Endothelial cell of umbilical vein (primary cell): ENCODE measurements around the gene ESPNL. TPM values are rescaled to one million over a fixed set of nuclear protein-coding genes. Genes with fewer than 3 reads are reported as not detected.

ENCODE experiments used
- BruUV-seq: library from RNA; stranded (reverse); fragments of 400-500 nt; replicated peaks from 2 replicates; lab custom pipeline; 2021; lab: Mats Ljungman, UMichigan
- CTCF ChIA-PET: fragments of 300-600, 350-600 bp; sonication (Branson Sonifier 250); formaldehyde crosslinking; loops from one replicate; lab custom pipeline; 2021; ENCODE audit warnings: antibody characterized with exemption, inconsistent platforms; lab: Charles Lee
- POLR2A ChIA-PET: fragments of 300-600, 350-600 bp; sonication (Branson Sonifier 250); formaldehyde crosslinking; loops from one replicate; lab custom pipeline; 2021; ENCODE audit warnings: antibody characterized with exemption, inconsistent platforms; lab: Charles Lee
- DNase-seq: peaks from one replicate; pipeline ENCODE4 v3.0.0-alpha.2; 2011; ENCODE audit warnings: low read depth, low spot score
- FAIRE-seq: peaks from 2 replicates; lab custom pipeline; 2011; peaks lifted over from hg19 to GRCh38; lab: Jason Lieb, UNC
- H2AFZ ChIP-seq: 2 replicates; pipeline ENCODE4 v1.6.0; 2012; ENCODE audit warnings: low read depth, low read length, control low read depth, inconsistent platforms
- H3K27ac ChIP-seq: 2 replicates; pipeline ENCODE4 v1.5.1; 2011; ENCODE audit warnings: low read depth, mild to moderate bottlenecking, control low read depth, low read length, moderate library complexity; ENCODE audit not compliant: insufficient read depth
- H3K27me3 ChIP-seq, 2 experiments: 2 replicates each; pipeline versions ENCODE4 v1.6.0 to v1.6.1; 2011; ENCODE audit warnings: low read length in 2 of 2, mixed read lengths in 1 of 2; ENCODE audit not compliant: control insufficient read depth in 2 of 2, insufficient read depth in 2 of 2
- H3K36me3 ChIP-seq, 2 experiments: 2 replicates in 1 of 2; 3 replicates in 1 of 2; pipeline ENCODE4 v1.5.1; 2011; ENCODE audit warnings: low read length in 2 of 2, mild to moderate bottlenecking in 1 of 2, moderate library complexity in 1 of 2; ENCODE audit not compliant: control insufficient read depth in 2 of 2, insufficient read depth in 2 of 2; ENCODE audit errors: extremely low read depth in 1 of 2
- H3K4me1 ChIP-seq: 3 replicates; pipeline ENCODE4 v1.5.1; 2011; ENCODE audit warnings: mild to moderate bottlenecking, low read length; ENCODE audit not compliant: control insufficient read depth, insufficient read depth; ENCODE audit errors: extremely low read depth
- H3K4me2 ChIP-seq: 2 replicates; pipeline ENCODE4 v1.6.1; 2011; ENCODE audit warnings: low read length, control low read depth, mixed read lengths; ENCODE audit not compliant: insufficient read depth
- H3K4me3 ChIP-seq, 3 experiments: fragments of 200-600 bp in 1 of 3; sonication (generic), shearing (Covaris generic) in 1 of 3; replicated peaks in 1 of 3; 2 replicates each; pipeline ENCODE4 v1.5.1; 2011 to 2016; ENCODE audit warnings: control low read depth in 3 of 3, low read length in 3 of 3, mild to moderate bottlenecking in 2 of 3, inconsistent platforms in 1 of 3, low read depth in 1 of 3, moderate library complexity in 1 of 3; ENCODE audit not compliant: insufficient read depth in 1 of 3
- H3K79me2 ChIP-seq: 2 replicates; pipeline ENCODE4 v1.6.0; 2012; ENCODE audit warnings: low read length, inconsistent platforms; ENCODE audit not compliant: control insufficient read depth, insufficient read depth
- H3K9ac ChIP-seq: replicated peaks from 2 replicates; pipeline ENCODE3; 2011; ENCODE audit warnings: low read length, control low read depth; ENCODE audit not compliant: insufficient read depth; ENCODE audit errors: extremely low read depth
- H3K9me1 ChIP-seq: replicated peaks from 3 replicates; pipeline ENCODE4 v1.6.0; 2011; ENCODE audit warnings: mild to moderate bottlenecking, low read length; ENCODE audit not compliant: control insufficient read depth, insufficient read depth; ENCODE audit errors: extremely low read depth
- H3K9me3 ChIP-seq: replicated peaks from 2 replicates; pipeline ENCODE4 v1.5.1; 2012; ENCODE audit warnings: low read length, inconsistent platforms; ENCODE audit not compliant: control insufficient read depth, insufficient read depth
- H4K20me1 ChIP-seq: replicated peaks from 2 replicates; pipeline ENCODE3; 2011; ENCODE audit warnings: mild to moderate bottlenecking, low read length; ENCODE audit not compliant: control insufficient read depth, insufficient read depth; ENCODE audit errors: extremely low read depth
- GATA2 ChIP-seq: IDR thresholded peaks from 2 replicates; pipeline ENCODE4 v1.7.0; 2011; ENCODE audit warnings: low read depth, mild to moderate bottlenecking, moderate library complexity, mixed read lengths, low read length; ENCODE audit not compliant: insufficient read length, insufficient read depth
- POLR2AphosphoS5 ChIP-seq: IDR thresholded peaks from 2 replicates; pipeline ENCODE4 v1.6.1; 2012; ENCODE audit warnings: low read depth, mild to moderate bottlenecking, control low read depth, low read length, moderate library complexity; ENCODE audit not compliant: insufficient read depth
- dilution Hi-C: fragments of 300-500 bp; cut with MboI; formaldehyde crosslinking; loops from one replicate; pipeline ENCODE4 v1.15.0; 2019; ENCODE audit warnings: low sequenced_read_pairs; ENCODE audit not compliant: extremely low pct_ligation_motif_present
- intact Hi-C: fragments of 100-400 bp; cut with micrococcal nuclease; formaldehyde crosslinking; loops from one replicate; pipeline ENCODE4 v1.10.0; 2022
- polyA plus RNA-seq, 4 experiments: library from polyadenylated mRNA; depleted of rRNA in 3 of 4; stranded (reverse) in 3 of 4; unstranded in 1 of 4; fragments of >200 nt; gene quantifications; 2 replicates each; pipeline versions ENCODE4 v1.2.1 to v1.2.3, GENCODE V29; 2011 to 2012; ENCODE audit warnings: missing spikeins in 1 of 4
- total RNA-seq: library from RNA; stranded (reverse); gene quantifications from 2 replicates; pipeline ENCODE4 v1.2.3, GENCODE V29; 2021
- TF ChIP-seq, protein P1 (sequence below), 2 donors: IDR thresholded peaks; 1 replicate in 1 of 2; 2 replicates in 1 of 2; pipeline ENCODE4 v1.5.1; 2011; ENCODE audit warnings: low read length in 2 of 2, mild to moderate bottlenecking in 2 of 2, moderate library complexity in 2 of 2, control low read depth in 1 of 2, inconsistent platforms in 1 of 2, low read depth in 1 of 2; ENCODE audit not compliant: insufficient read depth in 1 of 2; ENCODE audit errors: extremely low read depth in 1 of 2

The ESPNL gene
- total and polyA plus RNA-seq, 2 donors (not counting 3 experiments of a cell fraction or from before 2014, with no cell fraction given): not detected

- intact Hi-C loops (no loop called here), dilution Hi-C loops (no loop called here)
- Histone ChIP-seq H3K27me3 (no peaks in the 10 kb centered on the region), H3K4me3 (no peak overlapping the region), H3K27ac (no peak overlapping the region), H3K79me2 (no peaks in the 10 kb centered on the region), H4K20me1 (no peaks in the 10 kb centered on the region), H3K4me1 (no peaks in the 10 kb centered on the region), H3K4me2 (no peak overlapping the region), H3K9me1 (no peaks in the 10 kb centered on the region), H3K9ac (no peak overlapping the region), H3K9me3 (no peaks in the 10 kb centered on the region), H2AFZ (no peak overlapping the region), H3K36me3 (no peaks in the 10 kb centered on the region)
- DNase-seq (no peak), FAIRE-seq (no peak)
- TF ChIP-seq GATA2 (no peak), POLR2AphosphoS5 (no peak)
- TF ChIP-seq, protein P1, sequence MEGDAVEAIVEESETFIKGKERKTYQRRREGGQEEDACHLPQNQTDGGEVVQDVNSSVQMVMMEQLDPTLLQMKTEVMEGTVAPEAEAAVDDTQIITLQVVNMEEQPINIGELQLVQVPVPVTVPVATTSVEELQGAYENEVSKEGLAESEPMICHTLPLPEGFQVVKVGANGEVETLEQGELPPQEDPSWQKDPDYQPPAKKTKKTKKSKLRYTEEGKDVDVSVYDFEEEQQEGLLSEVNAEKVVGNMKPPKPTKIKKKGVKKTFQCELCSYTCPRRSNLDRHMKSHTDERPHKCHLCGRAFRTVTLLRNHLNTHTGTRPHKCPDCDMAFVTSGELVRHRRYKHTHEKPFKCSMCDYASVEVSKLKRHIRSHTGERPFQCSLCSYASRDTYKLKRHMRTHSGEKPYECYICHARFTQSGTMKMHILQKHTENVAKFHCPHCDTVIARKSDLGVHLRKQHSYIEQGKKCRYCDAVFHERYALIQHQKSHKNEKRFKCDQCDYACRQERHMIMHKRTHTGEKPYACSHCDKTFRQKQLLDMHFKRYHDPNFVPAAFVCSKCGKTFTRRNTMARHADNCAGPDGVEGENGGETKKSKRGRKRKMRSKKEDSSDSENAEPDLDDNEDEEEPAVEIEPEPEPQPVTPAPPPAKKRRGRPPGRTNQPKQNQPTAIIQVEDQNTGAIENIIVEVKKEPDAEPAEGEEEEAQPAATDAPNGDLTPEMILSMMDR (IDR thresholded peaks at IDR 0.05; ENCODE audit: extremely low read depth in 1 of 2, insufficient read depth in 1 of 2, low read depth in 1 of 2, low read length in 2 of 2): no peak
- POLR2A ChIA-PET: no interaction called here
- CTCF ChIA-PET: no interaction called here
- no TSS peak for BruUV-seq
Observed at GRCh38 chr2:238130111-238130695, 30.1 kb downstream of the ESPNL start.
